Fibroblast of skin of right biceps (primary cell): ENCODE data around the gene KRT12.
A peak's percentile ranks its signal among the peaks of the same experiment; 100 is the strongest.
"Not testable (repeated sequence)": the region's sequence is repeated elsewhere in the genome, so short reads cannot be mapped to it uniquely, and the experiment has no call there.

Experiments
- DNase-seq: peaks from one replicate; pipeline ENCODE4 v3.0.0-alpha.2; 2013

Gene KRT12

DNA sequence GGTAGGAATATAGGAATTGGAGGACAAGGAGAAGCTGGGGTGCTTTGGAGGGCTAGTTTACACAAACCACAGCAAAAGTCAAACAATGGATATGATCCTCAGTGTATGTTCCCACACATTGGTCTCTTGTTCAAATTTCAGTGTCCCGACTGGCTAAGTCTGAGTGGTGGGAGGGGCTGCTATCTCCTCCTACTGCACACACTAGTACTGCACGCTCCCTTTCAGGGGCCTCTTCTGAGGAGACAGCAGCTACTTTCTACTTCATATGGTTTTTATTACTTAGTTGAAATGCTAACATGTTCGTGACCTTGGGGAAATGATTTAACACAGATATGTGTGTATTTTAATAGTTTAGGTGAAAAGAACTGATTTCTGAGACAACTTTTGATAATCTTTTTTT lies 25.8 kb downstream of the KRT12 start:
- peak; percentile 22 for DNase-seq

DNA sequence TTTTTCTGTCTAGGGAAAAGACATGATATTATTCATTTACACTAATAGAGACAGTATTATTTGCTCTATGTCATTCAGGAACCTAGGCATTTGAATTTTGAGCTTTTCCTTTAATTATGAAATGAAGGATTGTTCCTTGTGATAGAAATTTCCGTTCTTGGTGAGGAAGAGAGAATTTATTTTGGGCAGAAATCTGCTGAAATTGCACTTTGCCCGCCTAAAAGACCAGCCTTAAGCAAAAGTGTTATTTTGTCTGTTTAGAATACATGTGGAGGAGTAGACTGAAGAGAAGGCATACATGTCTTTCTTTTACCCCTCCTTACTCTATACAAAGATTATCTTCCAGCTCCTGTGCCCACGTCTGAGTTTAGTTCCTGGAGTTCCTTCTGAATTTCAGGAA lies 27.8 kb downstream of the KRT12 start:
- no peak for DNase-seq

- DNase-seq, result no peak
These were observed 31.0 kb downstream of the KRT12 start for GRCh38 chr17:40836020-40836419.

GRCh38 chr17:40833882-40834281 lies 33.1 kb downstream of the KRT12 start:
- no peak for DNase-seq

- no peak for DNase-seq
These were observed 34.2 kb downstream of the KRT12 start for GRCh38 chr17:40832840-40833239.

GRCh38 chr17:40830085-40830776 lies 36.8 kb downstream of the KRT12 start:
- no peak for DNase-seq

- DNase-seq, result no peak
These were observed 38.5 kb downstream of the KRT12 start for GRCh38 chr17:40828454-40829044.

DNA sequence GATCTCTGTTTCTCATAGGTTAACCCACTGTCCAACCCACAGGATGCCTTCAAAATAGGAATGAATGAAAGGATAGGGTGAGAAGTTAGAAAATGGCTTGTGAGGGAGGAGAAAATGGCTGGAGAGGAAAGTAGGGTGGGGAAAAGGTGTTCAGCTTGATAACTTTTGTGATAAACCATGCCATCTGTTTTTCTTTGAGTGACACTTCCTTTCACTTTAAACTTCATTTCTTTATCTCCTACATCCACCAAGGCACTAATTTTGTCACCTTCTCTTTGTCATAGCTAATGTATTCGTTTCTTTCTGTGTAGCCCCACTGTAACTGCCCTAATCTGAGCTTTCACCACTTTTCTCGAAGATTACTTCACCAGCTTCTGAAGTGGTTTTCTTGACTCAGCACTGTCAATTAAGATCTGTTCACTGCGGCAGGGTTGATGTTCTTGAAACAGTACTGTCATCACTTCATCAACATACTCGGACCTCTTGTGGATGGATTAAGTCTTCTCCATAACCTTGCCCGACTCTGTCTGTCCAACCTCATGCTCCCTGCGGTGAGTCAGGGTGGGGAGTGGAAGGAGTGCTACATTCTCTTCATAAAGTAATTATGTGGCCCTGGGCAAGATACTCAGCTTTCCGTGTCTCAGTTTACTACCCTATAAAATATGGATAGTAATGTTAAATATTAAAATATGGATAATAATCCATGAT lies 39.1 kb downstream of the KRT12 start:
- peak; percentile 53 for DNase-seq

GRCh38 chr17:40825599-40825998 lies 41.4 kb downstream of the KRT12 start:
- DNase-seq, result no peak

DNA sequence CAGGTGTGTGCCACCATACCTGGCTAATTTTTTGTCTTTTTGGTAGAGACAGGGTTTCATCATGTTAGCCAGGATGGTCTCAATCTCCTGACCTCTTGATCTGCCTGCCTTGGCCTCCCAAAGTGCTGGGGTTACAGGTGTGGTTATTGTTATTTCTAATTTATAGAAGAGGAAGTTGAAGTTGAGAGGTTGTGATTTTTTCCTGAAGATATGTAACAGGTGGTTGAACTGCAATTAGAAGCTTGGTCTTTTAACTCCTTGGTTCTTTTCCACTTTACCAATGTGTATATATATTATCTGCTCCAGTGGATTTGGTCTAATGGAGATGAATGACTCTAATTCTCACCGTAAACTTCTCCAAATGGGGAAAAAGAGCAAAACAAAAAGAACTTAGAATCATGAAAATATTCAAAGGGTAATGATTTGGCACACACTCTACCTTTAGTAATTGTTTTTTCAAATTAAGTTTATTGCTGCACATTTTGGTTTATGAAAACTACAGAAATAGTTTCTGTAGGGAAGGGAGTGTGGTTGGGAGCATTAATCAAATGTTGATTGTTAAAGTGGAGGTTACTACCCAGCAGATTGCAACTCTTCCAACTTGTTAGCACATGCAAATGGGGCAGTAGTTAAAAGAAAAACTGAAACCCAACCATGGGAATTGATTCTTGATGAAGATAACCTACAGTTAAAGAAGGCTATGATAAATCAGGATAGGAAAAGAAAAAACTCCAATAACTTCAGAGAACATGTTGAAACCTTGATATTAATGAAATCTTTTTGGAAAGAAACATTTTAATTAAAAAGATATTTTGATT lies 42.8 kb downstream of the KRT12 start:
- DNase-seq, result no peak

GRCh38 chr17:40822132-40822812 lies 44.8 kb downstream of the KRT12 start, which contains the start of gene KRT10:
TSS of gene KRT10 (minus strand) at chr17:40822614. CDS start at chr17:40822585, 29 bp downstream.
- DNase-seq, result no peak

DNA sequence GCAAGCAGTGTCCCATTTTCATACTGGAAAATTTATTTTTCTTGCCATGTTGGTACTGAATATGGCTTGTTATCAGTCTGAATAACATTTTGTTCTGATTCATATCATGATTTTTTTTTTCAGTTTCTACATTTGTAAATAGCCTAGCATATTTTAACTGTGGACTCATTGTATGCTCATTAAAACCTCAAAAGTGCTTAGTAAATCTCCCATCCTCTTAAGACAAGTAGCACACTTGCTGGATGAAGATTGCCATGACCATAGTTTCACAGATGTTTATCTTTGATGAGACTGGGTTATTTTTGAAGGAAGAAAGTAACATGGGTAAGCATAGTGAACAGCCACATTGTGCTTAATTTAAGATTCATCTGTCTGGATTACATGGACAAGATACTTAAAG lies 45.5 kb downstream of the KRT12 start:
- no peak for DNase-seq

DNA sequence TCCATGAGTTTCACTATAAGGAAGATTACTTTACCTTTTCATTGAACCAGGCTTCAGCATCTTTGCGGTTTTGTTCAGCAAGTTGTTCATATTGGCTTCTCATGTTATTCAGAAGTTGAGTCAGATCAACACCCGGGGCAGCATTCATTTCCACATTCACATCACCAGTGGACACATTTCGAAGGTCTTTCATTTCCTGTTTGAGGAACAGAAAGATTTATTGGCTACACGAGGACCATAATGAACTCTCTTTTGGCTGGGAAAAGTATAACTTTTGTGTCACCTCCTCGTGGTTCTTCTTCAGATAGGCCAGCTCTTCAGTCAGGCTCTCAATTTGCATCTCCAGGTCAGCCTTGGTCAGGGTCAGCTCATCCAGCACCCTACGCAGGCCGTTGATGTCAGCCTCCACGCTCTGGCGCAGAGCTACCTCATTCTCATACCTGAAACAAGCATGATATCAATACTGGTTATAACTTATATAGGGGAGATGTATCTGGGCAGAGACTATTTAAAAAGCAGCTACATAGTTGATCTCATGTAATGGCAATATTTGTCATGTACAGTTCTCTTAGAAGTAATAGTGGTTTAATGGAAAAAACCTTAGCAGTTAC lies 46.7 kb downstream of the KRT12 start:
- DNase-seq, result no peak

DNA sequence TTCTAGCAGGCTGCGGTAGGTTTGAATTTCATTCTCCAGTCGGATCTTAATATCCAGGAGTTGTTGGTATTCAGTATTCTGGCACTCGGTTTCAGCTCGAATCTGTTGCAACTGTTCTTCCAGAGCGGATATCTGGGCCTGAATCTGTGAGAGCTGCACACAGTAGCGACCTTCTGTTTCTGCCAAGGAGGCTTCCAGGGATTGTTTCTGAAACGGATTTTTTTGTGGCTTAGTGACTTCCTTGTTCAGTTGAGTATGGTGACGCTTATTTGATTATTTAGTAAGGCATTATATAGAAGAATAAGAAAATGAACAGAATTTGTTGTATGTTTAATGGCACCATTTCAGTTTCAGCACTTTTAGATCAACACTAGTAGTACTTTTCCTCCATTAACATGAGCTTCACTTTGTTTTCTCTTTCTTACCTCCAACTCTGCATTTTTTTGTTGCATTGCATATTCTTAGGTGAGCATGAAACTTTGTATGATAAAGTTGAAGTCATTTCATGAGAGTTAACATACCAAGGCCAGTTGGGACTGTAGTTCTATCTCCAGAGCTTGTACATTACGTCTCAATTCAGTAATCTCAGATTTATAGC lies 47.4 kb downstream of the KRT12 start:
- DNase-seq, result peak; percentile 22

DNA sequence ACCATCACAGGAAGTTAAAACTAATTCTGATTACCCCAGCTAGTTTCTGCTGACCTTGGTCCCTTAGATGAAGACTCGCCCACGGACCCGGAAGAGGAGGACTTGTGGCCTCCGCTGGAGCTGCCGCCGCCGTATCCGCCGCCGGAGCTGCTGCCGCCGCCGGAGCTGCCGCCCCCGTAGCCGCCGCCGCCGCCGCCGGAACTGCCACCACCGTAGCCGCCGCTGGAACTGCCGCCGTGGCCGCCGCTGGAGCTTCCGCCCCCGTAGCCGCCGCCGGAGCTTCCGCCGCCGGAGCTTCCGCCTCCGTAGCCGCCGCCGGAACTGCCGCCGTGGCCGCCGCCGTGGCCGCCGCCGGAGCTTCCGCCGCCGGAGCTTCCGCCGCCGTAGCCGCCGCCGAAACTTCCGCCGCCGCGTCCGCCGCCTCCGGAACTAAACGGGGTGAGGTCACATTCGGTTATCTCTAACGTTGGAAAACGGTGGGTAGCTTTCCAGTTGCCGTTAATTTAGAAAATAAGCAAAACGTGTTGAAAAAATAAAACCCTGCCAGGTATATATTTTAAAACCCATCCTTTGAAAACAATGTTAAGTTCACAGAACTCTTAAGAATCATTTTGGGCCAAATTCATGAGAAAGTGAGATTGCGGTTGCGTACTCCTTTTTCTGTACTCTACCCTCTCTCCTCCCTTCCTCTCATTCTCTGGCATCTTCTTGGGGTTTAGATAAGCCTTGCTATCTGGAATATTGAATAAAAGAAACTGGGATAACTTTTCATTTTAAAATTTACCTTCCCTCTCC lies 48.1 kb downstream of the KRT12 start:
- DNase-seq, result peak; percentile 87

DNA sequence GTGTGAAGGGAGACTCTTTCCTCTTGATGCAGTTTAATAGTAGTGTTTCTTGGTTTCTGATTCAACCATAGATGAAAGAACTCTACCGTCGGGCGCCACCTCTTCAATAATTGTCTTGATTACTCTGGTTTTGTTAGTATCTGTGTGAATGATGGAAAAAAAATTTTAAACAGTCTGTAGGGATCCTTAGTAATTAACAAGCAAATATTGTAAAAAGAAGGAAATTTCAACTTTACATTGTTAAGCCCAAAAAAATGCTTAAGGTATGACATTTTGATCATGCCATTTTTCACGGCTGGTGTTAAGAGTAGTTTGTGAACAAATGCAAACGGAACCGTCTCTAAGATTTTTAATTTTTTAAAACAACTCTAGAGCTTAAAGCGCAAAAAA lies 48.7 kb downstream of the KRT12 start:
- DNase-seq, result no peak

GRCh38 chr17:40817103-40817682 lies 49.8 kb downstream of the KRT12 start:
- DNase-seq, result no peak

- DNase-seq, result no peak
These were observed 50.5 kb downstream of the KRT12 start for GRCh38 chr17:40816569-40816968.

DNA sequence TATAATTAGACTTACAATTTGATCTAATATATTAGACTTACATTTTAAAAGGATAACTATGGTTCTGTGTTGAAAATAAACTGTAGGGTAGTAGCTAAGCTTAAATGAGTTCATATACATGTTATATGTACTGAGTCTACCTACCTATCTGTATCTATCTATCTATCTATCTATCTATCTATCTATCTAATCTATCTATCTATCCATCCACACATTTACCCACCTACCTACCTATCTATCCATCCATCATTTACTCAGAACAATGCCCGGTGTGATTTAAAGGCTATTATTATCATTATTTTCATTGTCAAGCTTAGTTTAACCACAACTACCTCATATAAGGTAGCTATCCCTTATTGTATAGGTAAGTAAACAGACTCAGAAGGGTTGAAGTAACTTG lies 51.6 kb downstream of the KRT12 start:
- DNase-seq, result no peak

- not testable (repeated sequence) for DNase-seq
These were observed 52.4 kb downstream of the KRT12 start for GRCh38 chr17:40814657-40815056.

DNA sequence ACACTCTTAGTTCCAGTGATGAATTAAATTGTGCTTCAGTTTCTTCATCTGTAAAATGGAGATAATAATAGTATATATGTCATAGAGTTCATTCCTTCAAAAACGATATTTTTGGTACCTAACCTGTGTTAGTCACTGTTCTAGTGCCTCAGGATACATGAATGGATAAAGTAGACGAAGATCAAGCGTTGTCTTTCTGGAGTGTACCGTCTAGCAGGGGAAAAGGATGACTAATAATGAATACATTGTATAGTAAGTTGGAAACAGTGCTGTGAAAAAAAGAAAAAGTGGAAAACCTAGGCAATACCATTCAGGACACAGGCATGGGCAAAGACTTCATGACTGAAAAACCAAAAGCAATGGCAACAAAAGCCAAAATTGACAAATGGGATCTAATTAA lies 53.2 kb downstream of the KRT12 start:
- peak; percentile 22 for DNase-seq
